Stimulated activated CD4-positive, alpha-beta T cell treated with anti-CD3 and anti-CD28 coated beads, Interleukin-4, amount 100 ng/mL, for 48 hours (primary cell): Measurements from ENCODE around the gene DYDC1.
"Not testable (repeated sequence)": the region's sequence is repeated elsewhere in the genome, so short reads cannot be mapped to it uniquely, and the experiment has no call there.

Experiments used
- DNase-seq, 2 donors: peaks; one replicate each; pipeline ENCODE4 v3.0.0-alpha.2; 2020; ENCODE audit warnings: low read depth in 2 of 2

Gene DYDC1

DNA sequence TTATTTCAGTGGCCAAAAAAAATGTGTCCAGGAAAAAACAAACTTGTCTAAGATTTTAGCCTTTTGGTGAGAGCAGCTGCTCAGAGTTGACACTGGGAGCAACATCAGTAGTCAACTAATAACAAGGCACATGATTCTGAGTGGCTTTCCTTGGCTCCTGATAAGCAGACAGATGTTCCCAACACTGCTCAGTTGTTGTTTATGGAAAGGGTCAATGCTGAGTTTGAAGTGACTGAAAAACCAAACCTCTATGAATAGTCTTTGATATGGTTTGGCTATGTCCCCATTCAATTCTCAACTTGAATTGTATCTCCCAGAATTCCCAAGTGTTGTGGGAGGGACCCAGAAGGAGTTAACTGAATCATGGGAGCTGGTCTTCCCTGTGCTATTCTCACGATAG, 12.3 kb downstream of the DYDC1 start:
- no peak for DNase-seq

GRCh38 chr10:80333983-80334382, 22.6 kb downstream of the DYDC1 start:
- no peak for DNase-seq

DNA sequence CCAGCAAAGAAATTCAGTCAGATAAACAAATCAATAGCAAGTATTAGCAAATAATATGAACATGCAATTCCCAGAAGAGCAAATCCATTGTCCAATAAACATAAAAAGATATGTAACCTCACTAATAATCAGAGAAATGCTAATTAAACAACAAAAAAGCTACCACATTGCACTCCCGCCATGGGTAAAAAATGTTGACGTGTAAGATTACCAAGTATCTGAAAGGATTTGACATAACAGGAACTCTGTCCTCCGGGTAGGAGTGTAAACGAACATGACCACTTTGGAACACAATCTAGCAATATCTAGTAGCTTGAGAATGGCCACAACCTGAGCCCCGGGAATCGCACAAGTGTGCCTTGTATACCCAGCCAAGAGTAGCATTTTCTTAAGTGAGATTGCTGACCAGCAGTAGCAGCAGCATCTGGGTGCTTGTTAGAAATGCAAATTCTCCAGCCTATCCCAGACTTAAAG, 31.6 kb downstream of the DYDC1 start:
- no peak for DNase-seq

- no peak for DNase-seq
Measured at GRCh38 chr10:80324086-80324485, 32.5 kb downstream of the DYDC1 start.

DNA sequence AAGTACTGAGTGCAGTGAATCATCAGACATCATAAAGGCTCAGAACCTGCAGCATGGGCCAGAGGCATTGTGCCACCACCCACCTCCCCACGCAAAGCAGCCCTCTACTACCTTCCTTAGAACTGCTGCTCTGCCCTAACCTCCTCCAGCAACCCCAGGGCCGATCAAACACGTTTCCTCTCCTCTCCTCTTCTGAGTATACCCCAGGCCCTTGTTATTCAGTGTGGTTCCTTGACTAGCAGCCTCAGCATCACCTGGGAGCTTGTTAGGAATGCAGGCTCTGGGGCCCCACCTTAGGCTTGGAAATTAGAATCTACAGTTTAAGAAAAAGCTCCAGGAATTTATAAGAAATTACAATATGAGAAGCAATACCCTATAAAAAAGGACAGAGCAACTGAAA, 33.2 kb downstream of the DYDC1 start:
- no peak for DNase-seq

- no peak for DNase-seq
Measured at GRCh38 chr10:80322711-80323110, 33.8 kb downstream of the DYDC1 start.

- DNase-seq: no peak
Measured at GRCh38 chr10:80322158-80322557, 34.4 kb downstream of the DYDC1 start.

DNA sequence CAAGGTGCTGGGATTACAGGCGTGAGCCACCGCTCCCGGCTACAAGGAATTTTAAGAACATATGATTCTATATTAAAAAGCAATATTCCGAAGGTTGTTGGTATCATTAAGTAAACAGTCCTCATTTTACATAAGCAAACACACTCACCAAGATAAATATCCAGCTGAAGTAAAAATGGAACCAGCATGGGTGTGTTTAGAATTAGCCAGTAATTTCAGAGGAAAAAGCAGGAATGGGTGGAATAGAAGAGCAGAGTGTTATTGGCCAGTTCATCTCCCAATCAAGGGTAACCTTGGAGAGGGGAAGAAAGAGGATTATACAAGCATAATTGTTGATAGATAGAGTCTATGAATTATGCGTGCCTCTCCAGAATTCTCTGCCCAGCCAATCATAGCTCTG, 35.4 kb downstream of the DYDC1 start:
- DNase-seq: no peak

- no peak for DNase-seq
Measured at GRCh38 chr10:80320377-80320776, 36.2 kb downstream of the DYDC1 start.

DNA sequence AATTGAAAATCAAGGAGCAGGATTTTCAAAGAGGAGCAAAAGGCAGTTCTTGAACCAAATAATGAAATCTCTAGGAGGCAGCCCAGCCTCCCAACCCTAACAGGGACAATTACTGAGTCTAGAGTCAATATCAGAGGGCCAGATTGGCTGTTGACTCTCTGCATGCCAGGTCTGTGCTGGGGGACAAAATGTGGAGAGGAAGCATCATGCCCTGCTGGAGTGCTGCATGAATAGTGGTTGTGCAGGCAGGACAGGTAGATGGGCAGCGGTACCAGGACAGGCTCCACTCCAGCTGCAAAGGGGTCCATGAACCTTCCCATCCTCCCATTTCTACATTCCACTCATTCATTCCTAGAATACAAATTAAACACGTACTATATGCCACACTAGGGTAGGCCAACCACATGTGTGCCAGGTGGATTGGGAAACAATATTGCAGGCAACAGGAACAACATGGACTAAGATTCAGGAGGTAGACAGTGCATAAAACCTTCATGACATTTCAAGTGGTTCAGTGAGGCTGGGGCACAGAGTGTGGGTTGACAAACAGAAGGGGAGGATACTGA, 36.7 kb downstream of the DYDC1 start:
- no peak for DNase-seq

- DNase-seq: no peak
Measured at GRCh38 chr10:80319318-80319717, 37.2 kb downstream of the DYDC1 start.

DNA sequence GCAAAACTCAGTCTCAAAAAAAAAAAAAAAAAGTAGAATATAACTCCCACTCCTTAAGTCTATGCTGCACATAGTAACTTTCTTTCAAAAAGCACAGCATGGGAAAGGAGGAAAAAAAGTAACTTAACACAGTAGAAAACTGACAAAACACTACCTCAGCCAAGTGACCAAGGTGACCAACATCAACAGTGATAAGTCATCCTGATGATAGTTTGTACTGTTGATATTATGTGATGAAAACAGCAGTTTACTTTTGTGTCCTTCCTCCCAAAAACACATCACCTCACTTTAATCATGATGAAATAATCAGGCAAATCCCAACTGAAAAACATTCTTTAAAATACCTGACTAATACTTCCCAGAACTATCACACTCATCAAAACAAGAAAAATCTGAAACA, 37.8 kb downstream of the DYDC1 start:
- no peak for DNase-seq

DNA sequence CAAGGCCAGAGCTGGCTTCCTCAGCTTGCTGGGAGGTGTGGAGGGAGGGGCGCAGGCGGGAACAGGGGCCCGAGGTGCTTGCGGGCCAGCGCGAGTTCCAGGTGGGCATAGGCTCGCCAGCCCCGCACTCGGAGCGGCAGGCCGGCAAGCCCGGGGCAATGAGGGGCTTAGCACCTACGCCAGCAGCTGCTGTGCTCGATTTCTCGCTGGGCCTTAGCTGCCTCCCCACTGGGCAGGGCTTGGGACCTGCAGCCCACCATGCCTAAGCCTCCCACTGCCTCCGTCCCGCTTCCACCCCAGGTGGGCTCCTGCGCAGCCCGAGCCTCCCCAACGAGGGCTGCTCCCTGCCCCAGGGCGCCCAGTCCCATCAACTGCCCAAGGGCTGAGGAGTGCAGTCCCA, 41.2 kb downstream of the DYDC1 start:
- DNase-seq: no peak

DNA sequence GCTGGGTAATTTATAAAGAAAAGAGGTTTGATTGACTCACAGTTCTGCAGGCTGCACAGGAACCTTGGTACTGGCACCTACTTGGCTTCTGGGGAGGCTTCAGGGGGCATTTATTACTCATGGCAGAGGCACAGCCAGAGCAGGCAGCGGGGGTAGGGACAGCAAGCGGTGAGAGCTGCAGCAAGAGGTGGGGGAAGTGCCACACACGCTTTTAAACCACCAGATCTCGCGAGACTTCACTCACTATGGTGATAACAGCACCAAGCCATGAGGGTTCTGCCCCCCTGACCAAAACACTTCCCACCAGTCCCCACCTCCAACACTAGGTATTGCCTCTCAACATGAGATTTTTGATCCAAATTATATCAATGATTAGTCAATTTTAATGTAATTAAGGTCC, 43.0 kb downstream of the DYDC1 start:
- DNase-seq: no peak

GRCh38 chr10:80305989-80306388, 50.6 kb downstream of the DYDC1 start:
- not testable (repeated sequence) for DNase-seq

- no peak for DNase-seq
Measured at GRCh38 chr10:80296942-80297341, 59.6 kb downstream of the DYDC1 start.

DNA sequence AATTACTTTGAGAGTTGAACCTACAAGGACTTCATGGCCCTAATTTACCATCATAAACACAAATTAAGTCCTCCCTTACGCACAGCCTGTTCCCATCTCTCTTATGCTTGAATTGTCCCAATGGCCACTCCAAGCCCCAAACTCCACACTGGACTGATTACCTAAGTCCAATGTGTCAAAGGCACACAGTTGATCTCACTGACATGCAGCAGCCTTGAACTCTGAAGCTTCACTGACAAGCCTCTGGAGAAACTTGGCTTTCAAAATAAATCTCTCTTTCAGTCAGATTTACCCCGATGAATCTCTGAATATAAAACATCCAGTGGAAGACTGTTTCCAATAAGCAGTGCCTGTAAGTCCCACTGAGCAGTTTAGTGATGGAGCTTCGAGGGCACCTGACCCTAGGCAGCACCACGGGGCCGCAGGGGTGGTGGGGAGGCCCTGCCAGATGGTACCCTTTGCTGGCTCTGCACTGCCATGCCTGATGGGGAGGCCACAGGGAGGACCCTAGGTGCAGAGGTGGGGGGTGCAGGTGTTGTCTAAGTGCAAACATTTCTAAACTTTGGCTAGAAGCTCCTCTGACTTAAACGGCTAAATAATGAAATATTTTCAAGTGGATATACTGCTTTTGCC, 63.8 kb downstream of the DYDC1 start:
- DNase-seq: no peak

GRCh38 chr10:80290474-80291220, 65.9 kb downstream of the DYDC1 start:
- no peak for DNase-seq

DNA sequence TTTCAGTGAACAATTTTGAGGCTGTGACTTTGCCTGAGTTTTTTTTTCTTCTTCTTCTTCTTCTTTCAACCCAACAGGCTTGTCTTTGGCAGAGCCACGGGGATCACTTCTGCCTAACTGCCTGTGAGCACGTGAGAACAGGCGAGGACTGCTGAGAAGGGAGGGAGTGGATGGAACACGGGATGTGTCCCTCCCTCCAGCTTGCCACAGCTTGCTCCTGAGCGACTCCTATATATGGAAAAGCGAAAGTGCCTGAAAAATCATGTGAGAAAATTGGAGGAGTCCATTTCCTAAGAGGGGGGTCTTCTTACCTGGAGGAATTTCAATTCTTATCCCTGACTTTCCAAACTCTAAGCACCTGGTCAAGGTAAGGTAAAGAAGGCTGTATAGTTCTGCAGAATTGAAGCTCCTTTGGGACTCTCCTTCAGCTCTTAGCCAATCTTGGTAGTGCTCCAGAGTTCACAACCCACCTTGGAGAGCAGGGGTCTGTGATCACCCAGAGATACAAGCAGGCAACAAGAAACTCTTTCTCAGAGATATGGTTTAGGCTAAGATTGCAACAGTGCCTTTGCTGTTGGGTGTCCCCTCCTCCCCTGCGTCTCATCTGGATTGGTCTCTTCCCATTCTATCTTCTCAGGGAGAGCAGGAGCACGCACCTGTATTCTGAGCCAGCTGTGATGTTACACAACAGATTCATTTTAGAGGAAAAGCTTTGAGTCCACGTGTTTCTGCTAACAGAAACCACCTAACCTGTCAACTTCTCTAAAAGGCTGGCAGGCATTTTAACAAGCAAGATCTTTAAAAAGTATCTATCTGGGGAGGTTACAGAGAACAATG, 66.9 kb downstream of the DYDC1 start, which contains the start of gene MAT1A:
MAT1A (minus strand) TSS at position 208 of the 837 bp plus-strand sequence. CDS start 235 bp downstream, outside the sequence.
- DNase-seq: no peak

- no peak for DNase-seq
Measured at GRCh38 chr10:80288849-80289248, 67.7 kb downstream of the DYDC1 start.
